ENCODE measurements around the gene STKLD1.

The STKLD1 gene

GRCh38 chr9:133331221-133331620, 44.9 kb upstream of the STKLD1 start:
- peaks cover 15% of the 10 kb centered on the region for H4K20me1 ChIP-seq (ENCODE audit: control insufficient read depth, insufficient read depth, low read depth, low read length)
- H3K4me1 ChIP-seq (ENCODE audit: control insufficient read depth, low read length): peaks cover 13% of the 10 kb centered on the region
- no peaks in the 10 kb centered on the region for H3K27me3 ChIP-seq (ENCODE audit: control insufficient read depth, low read length)
- peaks cover 11% of the 10 kb centered on the region; the same call in 1 of the 2 replicates for H3F3A ChIP-seq (ENCODE audit: control insufficient read depth, insufficient read depth)
- no peaks in the 10 kb centered on the region for H3K9me2 ChIP-seq (replicated peaks; ENCODE audit: control insufficient read depth, low read length)
- TF ChIP-seq CTCF (IDR thresholded peaks at IDR 0.05; ENCODE audit: low read depth, low read length, poor library complexity, severe bottlenecking) (no peak), EZH2phosphoT487 (IDR thresholded peaks at IDR 0.05; ENCODE audit: borderline replicate concordance, low read length) (no peak)
- peaks cover 56% of the 10 kb centered on the region for H3K36me3 ChIP-seq (ENCODE audit: control insufficient read depth, low read length)
- H3K4me2 ChIP-seq (ENCODE audit: low read length): no peak overlapping the region
- no peak overlapping the region for H3K4me3 ChIP-seq (ENCODE audit: low read length)
- H3K9me3 ChIP-seq (ENCODE audit: control insufficient read depth, insufficient read depth, low read length): no peaks in the 10 kb centered on the region
- H3K27ac ChIP-seq (ENCODE audit: low read depth, low read length): no peak overlapping the region
- peaks cover 37% of the 10 kb centered on the region for H3K79me2 ChIP-seq (ENCODE audit: control insufficient read depth, low read length)

GRCh38 chr9:133331641-133332380, 44.4 kb upstream of the STKLD1 start:
- Histone ChIP-seq H4K20me1 (ENCODE audit: control insufficient read depth, insufficient read depth, low read depth, low read length) (peaks cover 15% of the 10 kb centered on the region), H3F3A (ENCODE audit: control insufficient read depth, insufficient read depth) (peaks cover 11% of the 10 kb centered on the region; the same call in 1 of the 2 replicates), H3K4me1 (ENCODE audit: control insufficient read depth, low read length) (peaks cover 19% of the 10 kb centered on the region), H3K4me3 (ENCODE audit: low read length) (no peak overlapping the region), H3K4me2 (ENCODE audit: low read length) (no peak overlapping the region), H3K27me3 (ENCODE audit: control insufficient read depth, low read length) (no peaks in the 10 kb centered on the region), H3K79me2 (ENCODE audit: control insufficient read depth, low read length) (peaks cover 37% of the 10 kb centered on the region), H3K36me3 (ENCODE audit: control insufficient read depth, low read length) (peaks cover 56% of the 10 kb centered on the region), H3K9me3 (ENCODE audit: control insufficient read depth, insufficient read depth, low read length) (no peaks in the 10 kb centered on the region), H3K27ac (ENCODE audit: low read depth, low read length) (no peak overlapping the region), H3K9me2 (replicated peaks; ENCODE audit: control insufficient read depth, low read length) (no peaks in the 10 kb centered on the region)
- TF ChIP-seq CTCF (IDR thresholded peaks at IDR 0.05; ENCODE audit: low read depth, low read length, poor library complexity, severe bottlenecking) (no peak), EZH2phosphoT487 (IDR thresholded peaks at IDR 0.05; ENCODE audit: borderline replicate concordance, low read length) (no peak)

GRCh38 chr9:133332381-133332730, 43.8 kb upstream of the STKLD1 start:
- peaks cover 37% of the 10 kb centered on the region for H3K79me2 ChIP-seq (ENCODE audit: control insufficient read depth, low read length)
- no peak overlapping the region for H3K27ac ChIP-seq (ENCODE audit: low read depth, low read length)
- no peaks in the 10 kb centered on the region for H3K27me3 ChIP-seq (ENCODE audit: control insufficient read depth, low read length)
- H3K4me1 ChIP-seq (ENCODE audit: control insufficient read depth, low read length): peaks cover 23% of the 10 kb centered on the region
- peaks cover 56% of the 10 kb centered on the region for H3K36me3 ChIP-seq (ENCODE audit: control insufficient read depth, low read length)
- peaks cover 13% of the 10 kb centered on the region for H3F3A ChIP-seq (ENCODE audit: control insufficient read depth, insufficient read depth)
- TF ChIP-seq CTCF (IDR thresholded peaks at IDR 0.05; ENCODE audit: low read depth, low read length, poor library complexity, severe bottlenecking) (no peak), EZH2phosphoT487 (IDR thresholded peaks at IDR 0.05; ENCODE audit: borderline replicate concordance, low read length) (no peak)
- no peaks in the 10 kb centered on the region for H3K9me3 ChIP-seq (ENCODE audit: control insufficient read depth, insufficient read depth, low read length)
- H4K20me1 ChIP-seq (ENCODE audit: control insufficient read depth, insufficient read depth, low read depth, low read length): peaks cover 15% of the 10 kb centered on the region
- no peaks in the 10 kb centered on the region for H3K9me2 ChIP-seq (replicated peaks; ENCODE audit: control insufficient read depth, low read length)
- no peak overlapping the region for H3K4me2 ChIP-seq (ENCODE audit: low read length)
- H3K4me3 ChIP-seq (ENCODE audit: low read length): no peak overlapping the region
